MM.1S (cell line): ENCODE results near the gene OTOA.
"Not testable (repeated sequence)": the region's sequence is repeated elsewhere in the genome, so short reads cannot be mapped to it uniquely, and the experiment has no call there.

ENCODE experiments used
- DNase-seq: peaks from one replicate; pipeline ENCODE4 v3.0.0-alpha.2; 2015
- H2AFZ ChIP-seq: fragments of 300-600 bp; sonication (generic); 2 replicates; pipeline ENCODE4 v1.6.0; 2016; ENCODE audit warnings: antibody characterized with exemption, low read length
- H3F3A ChIP-seq: fragments of 300-600 bp; sonication (generic); 2 replicates; pipeline ENCODE4 v1.6.1; 2016; ENCODE audit warnings: mild to moderate bottlenecking, antibody characterized with exemption, low read length, moderate library complexity, mixed read lengths; ENCODE audit not compliant: insufficient read depth
- H3K27ac ChIP-seq: fragments of 300-600 bp; sonication (generic); 2 replicates; pipeline ENCODE4 v1.5.1; 2016; ENCODE audit warnings: mild to moderate bottlenecking, low read length
- H3K27me3 ChIP-seq: fragments of 300-600 bp; sonication (generic); replicated peaks from 2 replicates; pipeline ENCODE4 v1.6.0; 2016; ENCODE audit warnings: low read length; ENCODE audit not compliant: insufficient read depth
- H3K36me3 ChIP-seq: fragments of 300-600 bp; sonication (generic); replicated peaks from 2 replicates; pipeline ENCODE4 v1.6.1; 2016; ENCODE audit warnings: mild to moderate bottlenecking, low read length, mixed read lengths; ENCODE audit not compliant: insufficient read depth
- H3K4me1 ChIP-seq: fragments of 300-600 bp; sonication (generic); 2 replicates; pipeline ENCODE4 v1.6.1; 2016; ENCODE audit warnings: low read length, mixed read lengths
- H3K4me2 ChIP-seq: fragments of 300-600 bp; sonication (generic); 2 replicates; pipeline ENCODE4 v1.6.0; 2016; ENCODE audit warnings: low read depth, low read length
- H3K4me3 ChIP-seq: fragments of 300-600 bp; sonication (generic); 2 replicates; pipeline ENCODE4 v1.5.1; 2016; ENCODE audit warnings: low read length, mixed read lengths
- H3K79me2 ChIP-seq: fragments of 300-600 bp; sonication (generic); 2 replicates; pipeline ENCODE4 v1.6.1; 2016; ENCODE audit warnings: mixed run types, low read length, mixed read lengths
- H3K9ac ChIP-seq: fragments of 300-600 bp; sonication (generic); 2 replicates; pipeline ENCODE4 v1.6.1; 2016; ENCODE audit warnings: low read length, mixed read lengths
- H3K9me2 ChIP-seq: fragments of 300-600 bp; sonication (generic); replicated peaks from 2 replicates; pipeline ENCODE4 v1.6.1; 2016; ENCODE audit warnings: mild to moderate bottlenecking, low read length, mixed read lengths; ENCODE audit not compliant: insufficient read depth
- H3K9me3 ChIP-seq: fragments of 300-600 bp; sonication (generic); replicated peaks from 2 replicates; pipeline ENCODE4 v1.6.1; 2016; ENCODE audit warnings: mild to moderate bottlenecking, low read length, mixed read lengths; ENCODE audit not compliant: insufficient read depth
- H4K20me1 ChIP-seq: fragments of 300-600 bp; sonication (generic); 2 replicates; pipeline ENCODE4 v1.6.1; 2016; ENCODE audit warnings: mild to moderate bottlenecking, low read length, moderate library complexity, mixed read lengths; ENCODE audit not compliant: insufficient read depth
- CTCF ChIP-seq: fragments of 300-600 bp; sonication (generic); IDR thresholded peaks from 2 replicates; pipeline ENCODE4 v1.5.1; 2016; ENCODE audit warnings: antibody characterized with exemption, low read length, mixed read lengths
- EZH2 ChIP-seq: fragments of 300-600 bp; sonication (generic); optimal IDR thresholded peaks from 2 replicates; pipeline ENCODE3; 2017; ENCODE audit warnings: low read depth, mild to moderate bottlenecking, antibody characterized with exemption, low read length, mixed read lengths
- EZH2phosphoT487 ChIP-seq: fragments of 300-600 bp; sonication (generic); IDR thresholded peaks from 2 replicates; pipeline ENCODE4 v1.6.1; 2018; ENCODE audit warnings: antibody characterized with exemption, low read length

OTOA gene

GRCh38 chr16:21634216-21634615, 29.6 kb upstream of the OTOA start:
- no peak for TF ChIP-seq CTCF
- no peak for TF ChIP-seq EZH2
- no peak for TF ChIP-seq EZH2phosphoT487
- H3K9me3 ChIP-seq, result no peaks in the 10 kb centered on the region
- no peak overlapping the region for H2AFZ ChIP-seq
- no peaks in the 10 kb centered on the region for H3K9me2 ChIP-seq
- H4K20me1 ChIP-seq, result no peaks in the 10 kb centered on the region
- H3K4me3 ChIP-seq, result no peak overlapping the region
- H3K27me3 ChIP-seq, result no peaks in the 10 kb centered on the region
- no peak overlapping the region for H3K9ac ChIP-seq
- H3K79me2 ChIP-seq, result no peaks in the 10 kb centered on the region
- DNase-seq, result no peak
- H3F3A ChIP-seq, result no peaks in the 10 kb centered on the region; the same call in 1 of the 2 replicates
- no peak overlapping the region for H3K4me2 ChIP-seq
- no peaks in the 10 kb centered on the region for H3K4me1 ChIP-seq
- peaks cover 1% of the 10 kb centered on the region; the same call in 1 of the 2 replicates for H3K36me3 ChIP-seq
- H3K27ac ChIP-seq, result no peak overlapping the region

- H3K79me2 ChIP-seq, DNase-seq, H3K9me3 ChIP-seq, H4K20me1 ChIP-seq, H3K9ac ChIP-seq, H3K27ac ChIP-seq, H3K9me2 ChIP-seq, H3K4me2 ChIP-seq, H3K27me3 ChIP-seq, H3F3A ChIP-seq, H3K4me1 ChIP-seq, H3K4me3 ChIP-seq, H3K36me3 ChIP-seq, H2AFZ ChIP-seq: not testable (repeated sequence)
These were observed 28.1 kb upstream of the OTOA start for GRCh38 chr16:21635694-21636093.

- H3K9me2 ChIP-seq, result no peaks in the 10 kb centered on the region
- H3K27me3 ChIP-seq, result no peaks in the 10 kb centered on the region
- peaks cover 6% of the 10 kb centered on the region; the same call in 1 of the 2 replicates for H3K79me2 ChIP-seq
- H3K4me2 ChIP-seq, result no peak overlapping the region
- no peaks in the 10 kb centered on the region for H4K20me1 ChIP-seq
- no peak overlapping the region for H3K4me3 ChIP-seq
- no peaks in the 10 kb centered on the region; the same call in 1 of the 2 replicates for H3F3A ChIP-seq
- no peaks in the 10 kb centered on the region for H3K9me3 ChIP-seq
- H2AFZ ChIP-seq, result no peak overlapping the region
- TF ChIP-seq CTCF, result no peak
- no peak for TF ChIP-seq EZH2phosphoT487
- TF ChIP-seq EZH2, result no peak
- no peak overlapping the region for H3K9ac ChIP-seq
- H3K27ac ChIP-seq, result no peak overlapping the region
- H3K4me1 ChIP-seq, result no peaks in the 10 kb centered on the region
- DNase-seq, result no peak
- H3K36me3 ChIP-seq, result no peaks in the 10 kb centered on the region
These were observed 26.5 kb upstream of the OTOA start for GRCh38 chr16:21637032-21637968.

GRCh38 chr16:21638573-21638975, 25.2 kb upstream of the OTOA start:
- Histone ChIP-seq H3K4me3 (no peak overlapping the region), H3K9ac (no peak overlapping the region), H4K20me1 (no peaks in the 10 kb centered on the region), H3K27ac (no peak overlapping the region), H3K36me3 (no peaks in the 10 kb centered on the region), H3K9me3 (no peaks in the 10 kb centered on the region), H3K4me2 (no peak overlapping the region), H3K79me2 (peaks cover 9% of the 10 kb centered on the region; the same call in 1 of the 2 replicates), H3F3A (no peaks in the 10 kb centered on the region; the same call in 1 of the 2 replicates), H3K4me1 (no peaks in the 10 kb centered on the region), H3K9me2 (no peaks in the 10 kb centered on the region), H3K27me3 (no peaks in the 10 kb centered on the region), H2AFZ (no peak overlapping the region)
- DNase-seq, result no peak
- no peak for TF ChIP-seq EZH2
- TF ChIP-seq EZH2phosphoT487, result no peak
- TF ChIP-seq CTCF, result no peak
